Fibroblast of mammary gland (primary cell): ENCODE data around the gene LARP1B.

ENCODE experiments used
- DNase-seq: peaks from one replicate; pipeline ENCODE4 v3.0.0-alpha.2; 2010; ENCODE audit warnings: low read depth
- H3K4me3 ChIP-seq: 2 replicates; pipeline ENCODE4 v1.5.1; 2011; ENCODE audit warnings: low read depth, mild to moderate bottlenecking, low read length, moderate library complexity; ENCODE audit not compliant: control insufficient read depth
- CTCF ChIP-seq: conservative IDR thresholded peaks from 2 replicates; pipeline ENCODE4 v1.5.1; 2011; ENCODE audit warnings: low read depth, low read length, inconsistent platforms; ENCODE audit not compliant: control insufficient read depth, insufficient read depth

The LARP1B gene

DNA sequence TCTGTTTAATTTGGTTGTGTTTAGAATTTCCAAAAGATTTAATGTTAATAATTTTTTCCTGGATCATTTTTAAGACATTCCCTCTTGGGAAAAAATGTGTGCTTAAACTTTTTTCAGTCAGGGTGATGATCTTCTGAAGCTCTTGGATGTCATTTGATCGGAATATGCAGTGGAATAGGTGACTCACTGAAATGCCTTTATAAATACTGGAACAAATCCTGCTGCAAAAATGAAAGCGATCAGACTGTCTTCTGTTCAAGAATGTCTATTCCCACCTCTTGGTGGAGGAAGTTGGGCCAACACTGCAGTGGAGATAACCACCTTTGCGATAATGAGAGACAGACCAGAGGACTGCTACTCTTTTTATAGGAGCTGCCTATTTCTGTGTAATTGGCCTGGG is 46.7 kb downstream of the LARP1B start:
- no peak for TF ChIP-seq CTCF
- DNase-seq, result peak; percentile 74
- H3K4me3 ChIP-seq, result no peak overlapping the region

- DNase-seq, result no peak
- TF ChIP-seq CTCF, result no peak
- no peak overlapping the region for H3K4me3 ChIP-seq
These were observed 61.9 kb downstream of the LARP1B start for GRCh38 chr4:128123036-128123435.

GRCh38 chr4:128130621-128131020 is 69.5 kb downstream of the LARP1B start:
- no peak overlapping the region for H3K4me3 ChIP-seq
- no peak for TF ChIP-seq CTCF
- DNase-seq, result no peak

GRCh38 chr4:128134925-128135324 is 73.8 kb downstream of the LARP1B start:
- TF ChIP-seq CTCF, result no peak
- no peak overlapping the region for H3K4me3 ChIP-seq
- no peak for DNase-seq

- H3K4me3 ChIP-seq, result no peak overlapping the region
- no peak for DNase-seq
- no peak for TF ChIP-seq CTCF
These were observed 74.3 kb downstream of the LARP1B start for GRCh38 chr4:128135391-128135790.

GRCh38 chr4:128141866-128142265 is 80.8 kb downstream of the LARP1B start:
- H3K4me3 ChIP-seq, result no peak overlapping the region
- TF ChIP-seq CTCF, result no peak
- DNase-seq, result no peak

GRCh38 chr4:128145727-128146126 is 84.6 kb downstream of the LARP1B start:
- DNase-seq, result no peak
- TF ChIP-seq CTCF, result no peak
- H3K4me3 ChIP-seq, result no peak overlapping the region
